COLO668 (cell line): ENCODE data around the gene KNOP1.
"Not testable (repeated sequence)": the region's sequence is repeated elsewhere in the genome, so short reads cannot be mapped to it uniquely, and the experiment has no call there.

Experiments used
- DNase-seq: peaks from one replicate; lab custom pipeline; 2025; ENCODE audit not compliant: unreplicated experiment; lab: John Stamatoyannopoulos, UW

Gene KNOP1

DNA sequence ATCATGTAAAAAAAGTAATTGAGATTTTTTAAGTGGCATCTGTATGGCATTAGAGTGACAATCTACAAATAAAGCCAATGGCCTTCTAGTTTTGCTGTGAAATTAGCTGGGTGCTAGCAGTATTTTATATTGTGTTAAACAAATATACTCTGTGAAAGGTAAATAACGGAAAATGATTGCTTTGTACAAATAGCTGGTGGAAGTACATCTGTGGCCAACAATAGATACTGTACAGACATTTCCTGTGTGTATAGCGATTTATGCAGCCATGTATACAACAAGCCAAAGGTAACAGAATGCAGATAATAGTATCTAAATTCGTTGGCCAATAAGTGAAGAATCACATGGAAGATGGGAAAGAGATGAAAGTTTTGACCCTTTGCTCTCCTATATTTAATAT is 26.6 kb upstream of the KNOP1 start:
- no peak for DNase-seq

GRCh38 chr16:19743816-19744159 is 25.8 kb upstream of the KNOP1 start:
- DNase-seq, result no peak

GRCh38 chr16:19741354-19741753 is 23.3 kb upstream of the KNOP1 start:
- DNase-seq, result no peak

DNA sequence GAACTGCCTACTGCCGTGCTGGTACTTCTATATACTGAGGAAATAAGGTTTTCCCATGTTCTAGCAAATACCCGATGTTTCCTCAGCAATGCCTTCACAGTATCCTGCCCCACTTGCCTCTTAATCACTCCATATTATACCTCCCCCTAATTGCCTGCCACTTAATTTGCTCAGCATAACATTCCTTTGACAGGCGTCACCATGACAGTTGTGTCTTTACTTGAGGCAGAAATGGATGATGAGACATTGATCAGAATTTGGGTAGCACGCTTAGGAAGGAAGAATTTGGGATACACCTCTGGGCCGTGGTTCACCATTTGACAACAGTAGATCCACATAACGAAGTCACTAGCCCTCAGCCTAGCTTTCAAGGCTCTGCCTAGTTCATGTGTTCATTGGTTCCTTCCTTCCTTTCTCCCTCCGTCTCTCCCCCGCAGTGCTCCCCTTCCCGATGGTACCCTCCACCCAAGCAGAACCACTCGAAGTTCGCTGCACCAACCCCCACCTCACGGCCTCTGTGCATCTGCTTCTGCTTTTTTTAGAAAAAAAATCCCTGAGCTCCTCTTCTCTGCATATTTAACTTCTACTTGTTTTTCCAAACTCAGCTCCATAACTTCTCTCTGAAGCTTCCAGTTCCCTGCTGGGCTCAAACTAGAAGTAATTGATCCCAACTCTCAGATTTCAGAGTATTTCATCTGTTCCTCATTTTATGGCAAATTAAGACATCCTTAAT is 19.4 kb upstream of the KNOP1 start:
- DNase-seq, result no peak

- no peak for DNase-seq
Observed at GRCh38 chr16:19735074-19735867, 17.2 kb upstream of the KNOP1 start.

DNA sequence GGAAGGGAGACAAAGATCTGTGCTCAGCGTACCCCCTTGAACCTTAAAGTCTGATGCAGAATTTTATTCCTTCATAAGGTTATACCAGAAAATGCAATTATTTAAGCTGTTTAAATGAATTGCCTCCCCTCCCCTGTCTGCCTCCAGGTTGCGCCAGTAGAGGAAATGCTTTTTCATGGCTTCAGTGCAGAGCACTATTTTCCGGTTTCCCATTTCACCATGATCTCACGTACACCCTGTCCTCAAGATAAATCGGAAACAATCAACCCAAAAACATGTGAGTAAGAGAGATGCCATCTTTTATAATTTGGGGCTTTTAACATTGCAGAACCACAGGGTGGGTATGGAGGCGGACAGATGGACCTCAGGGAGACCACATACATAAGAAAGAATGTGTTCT is 15.5 kb upstream of the KNOP1 start:
- DNase-seq, result no peak

- no peak for DNase-seq
Observed at GRCh38 chr16:19728636-19728965, 10.6 kb upstream of the KNOP1 start.

GRCh38 chr16:19722981-19723380 is 5.0 kb upstream of the KNOP1 start:
- no peak for DNase-seq

DNA sequence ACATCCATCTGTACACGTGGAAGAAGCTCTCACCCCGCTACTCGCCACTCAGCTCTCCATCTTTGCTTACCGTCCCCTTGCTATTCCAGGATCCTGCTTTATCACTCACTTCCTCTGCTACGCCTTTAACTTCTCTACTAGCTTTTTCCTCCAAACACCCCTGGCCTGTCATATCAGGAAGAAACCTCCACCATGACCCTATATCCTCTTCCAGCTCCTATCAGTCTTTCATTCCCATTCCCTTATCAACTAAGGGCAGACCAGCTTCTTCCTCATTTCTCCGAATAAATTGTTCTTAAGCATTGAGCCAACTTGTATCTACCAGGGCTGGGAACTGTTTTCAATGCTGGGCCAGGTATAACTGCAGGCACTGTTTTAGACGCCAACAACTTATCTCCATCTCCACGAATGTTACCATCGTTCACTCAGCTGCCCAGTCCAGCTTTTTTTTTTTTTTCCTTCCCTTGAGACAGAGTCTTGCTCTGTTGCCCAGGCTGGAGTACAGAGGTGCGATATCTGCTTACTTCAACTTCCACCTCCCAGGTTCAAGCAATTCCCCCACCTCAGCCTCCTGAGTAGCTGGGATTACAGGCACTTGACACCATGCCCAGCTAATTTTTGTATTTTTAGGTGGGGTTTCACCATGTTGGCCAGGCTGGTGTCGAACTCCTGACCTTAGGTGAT is 4.4 kb upstream of the KNOP1 start:
- DNase-seq, result no peak

DNA sequence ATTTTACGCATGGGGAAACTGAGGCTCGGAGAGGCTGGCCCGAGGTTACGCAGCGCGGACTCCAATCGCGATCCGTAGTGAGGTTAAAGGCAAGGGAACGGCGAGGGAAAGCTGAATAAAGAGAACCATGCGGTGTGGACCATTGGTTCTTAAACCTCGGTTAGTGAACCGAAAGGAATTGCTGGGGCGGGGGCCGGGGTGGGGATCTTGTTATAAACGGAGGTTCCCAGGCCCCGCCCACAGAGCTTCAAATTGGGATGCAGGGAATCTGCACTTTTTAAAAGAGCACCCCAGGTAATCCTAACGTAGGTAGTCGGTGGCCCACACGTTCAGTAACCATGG is 568 bp upstream of the KNOP1 start:
- DNase-seq, result peak; percentile 32

DNA sequence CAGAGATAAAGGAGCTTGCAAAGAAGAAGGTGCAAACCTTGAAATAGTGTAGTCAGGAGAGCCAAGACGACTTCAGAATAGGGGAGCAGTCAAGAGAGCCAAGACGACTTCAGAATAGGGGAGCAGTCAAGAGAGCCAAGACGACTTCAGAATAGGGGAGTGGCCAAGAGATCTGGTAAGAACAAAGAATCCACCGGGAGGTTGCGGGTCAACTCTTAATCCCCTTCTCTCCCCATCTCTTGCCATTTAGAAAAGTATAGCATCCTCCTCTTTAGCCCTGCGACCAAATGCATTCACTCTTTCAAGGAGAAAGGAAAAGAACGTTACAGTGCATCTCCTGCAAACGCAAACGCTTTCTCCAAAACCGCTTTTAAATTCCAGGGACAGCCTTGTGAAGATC is 713 bp downstream of the KNOP1 start:
- DNase-seq, result no peak

DNA sequence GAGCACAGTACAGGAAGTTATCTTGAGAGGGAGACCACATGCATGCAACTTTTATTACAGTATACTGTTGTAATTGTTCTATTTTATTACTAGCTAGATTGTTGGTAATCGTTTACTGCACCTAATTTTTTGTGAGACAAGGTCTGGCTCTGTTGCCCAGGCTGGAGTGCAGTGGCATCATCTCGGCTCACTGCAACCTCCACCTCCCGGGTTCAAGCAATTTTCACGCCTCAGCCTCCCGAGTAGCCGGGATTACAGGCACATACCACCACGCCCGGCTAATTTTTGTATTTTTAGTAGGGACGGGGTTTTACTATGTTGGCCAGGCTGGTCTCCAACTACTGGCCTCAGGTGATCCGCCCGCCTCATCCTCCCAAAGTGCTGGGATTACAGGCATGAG is 1.3 kb downstream of the KNOP1 start:
- not testable (repeated sequence) for DNase-seq

GRCh38 chr16:19716183-19716582 is 1.8 kb downstream of the KNOP1 start:
- DNase-seq, result no peak

DNA sequence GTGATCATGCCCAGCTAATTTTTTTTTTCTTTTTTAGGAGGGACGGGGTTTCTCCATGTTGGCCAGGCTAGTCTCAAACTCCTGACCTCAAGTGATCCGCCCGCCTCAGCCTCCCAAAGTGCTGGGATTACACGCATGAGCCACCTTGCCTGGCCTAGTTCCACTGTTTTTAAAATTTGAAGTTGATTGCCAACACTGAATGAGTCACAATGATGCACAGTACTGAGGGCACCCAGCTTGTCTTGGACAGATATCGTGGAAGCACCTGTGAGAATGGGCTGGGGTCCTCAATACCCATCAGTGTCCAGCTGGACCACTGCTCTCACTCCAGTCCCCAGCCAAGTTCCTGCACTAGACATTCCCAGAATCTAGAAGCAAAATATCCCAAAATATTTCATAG is 2.5 kb downstream of the KNOP1 start:
- DNase-seq, result no peak

GRCh38 chr16:19713697-19714096 is 4.3 kb downstream of the KNOP1 start:
- DNase-seq, result no peak

- DNase-seq, result no peak
Observed at GRCh38 chr16:19712418-19713058, 5.5 kb downstream of the KNOP1 start.

DNA sequence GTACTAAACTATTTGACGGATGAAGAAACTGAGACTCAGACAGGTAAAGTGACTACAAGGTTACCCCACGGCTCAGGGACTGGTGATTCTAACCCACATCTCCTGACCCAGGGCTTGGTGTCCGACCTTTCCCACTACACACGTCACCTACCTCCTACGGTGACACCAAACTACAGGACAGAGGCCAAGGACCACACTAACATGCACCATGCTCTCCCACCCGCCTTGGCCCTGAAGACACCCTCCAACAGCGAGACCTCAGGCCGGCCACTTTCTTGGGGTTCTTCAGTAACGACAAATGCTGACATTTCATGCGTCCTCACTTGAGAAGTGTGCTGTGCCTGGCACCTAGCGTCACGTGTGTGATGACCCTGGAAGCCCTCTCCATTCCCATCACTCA is 6.4 kb downstream of the KNOP1 start:
- DNase-seq, result no peak

GRCh38 chr16:19710991-19711545 is 7.0 kb downstream of the KNOP1 start:
- no peak for DNase-seq

DNA sequence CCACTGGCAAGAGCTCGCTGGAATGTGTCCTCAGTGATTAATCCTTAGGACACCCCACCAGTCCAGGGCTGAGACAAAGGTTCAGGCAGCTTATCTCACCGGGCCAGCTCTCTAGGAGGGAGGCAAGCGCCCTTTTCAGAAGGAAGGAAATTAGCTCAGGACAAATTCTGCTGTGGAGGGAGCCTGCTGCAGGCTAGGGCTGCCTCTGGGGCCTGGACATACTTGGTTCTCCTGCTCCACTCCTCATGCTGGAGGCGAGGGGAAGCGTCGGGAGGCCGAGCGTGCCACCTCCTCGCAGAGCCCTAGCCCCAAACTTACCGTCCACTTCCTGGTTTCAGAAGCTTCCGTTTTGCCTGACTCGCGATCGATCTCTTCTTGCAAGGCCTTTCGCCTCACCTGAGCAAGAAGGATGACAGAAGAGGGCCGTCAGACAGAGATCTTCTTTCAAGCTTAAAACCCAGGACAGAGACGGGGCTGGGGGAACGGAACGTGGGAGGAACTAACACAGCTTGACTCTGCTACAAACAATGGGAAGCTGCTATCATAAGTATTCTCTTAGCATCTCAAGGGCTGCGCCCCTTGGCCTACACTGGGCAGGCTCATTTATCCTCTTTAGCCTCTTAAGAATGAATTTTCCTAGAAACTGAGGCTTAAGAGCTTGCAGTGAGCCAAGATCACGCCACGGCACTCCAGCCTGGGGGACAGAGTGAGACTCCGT is 7.7 kb downstream of the KNOP1 start:
- no peak for DNase-seq

- no peak for DNase-seq
Observed at GRCh38 chr16:19709381-19710136, 8.5 kb downstream of the KNOP1 start.
